Measurements from ENCODE around the gene IER3.
"Not testable (repeated sequence)": the region's sequence is repeated elsewhere in the genome, so short reads cannot be mapped to it uniquely, and the experiment has no call there.

DNA sequence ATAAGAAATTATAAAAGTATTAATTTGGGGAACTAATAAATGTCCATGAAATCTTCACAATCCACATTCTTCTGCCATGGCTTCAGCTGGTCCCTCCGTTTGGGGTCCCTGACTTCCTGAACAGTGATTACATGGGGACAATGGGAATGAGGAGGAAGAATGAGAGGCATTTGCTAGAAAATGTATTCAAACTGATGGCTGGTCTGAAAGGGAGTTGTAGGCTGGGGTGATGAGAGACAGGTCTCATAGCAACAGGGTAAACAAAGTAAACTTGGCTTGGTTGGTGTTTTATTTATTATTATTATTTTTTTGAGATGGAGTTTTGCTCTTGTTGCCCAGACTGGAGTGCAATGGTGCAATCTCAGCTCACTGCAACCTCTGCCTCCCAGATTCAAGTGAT, 21.1 kb upstream of the IER3 start:
- TF ChIP-seq TAF1 (IDR thresholded peaks at IDR 0.05; ENCODE audit: low read depth, low read length); ZNF274 (IDR thresholded peaks at IDR 0.05; ENCODE audit: borderline replicate concordance, extremely low read depth, low read length); POLR2A (IDR thresholded peaks at IDR 0.05; ENCODE audit: control extremely low read depth in 1 of 2, low read depth in 2 of 2, low read length in 2 of 2); KDM4A (IDR thresholded peaks at IDR 0.05; ENCODE audit: low read depth, low read length, severe bottlenecking); RXRA (IDR thresholded peaks at IDR 0.05; ENCODE audit: insufficient read depth, low read depth, low read length); SP1 (IDR thresholded peaks at IDR 0.05; ENCODE audit: low read depth, low read length); SP4 (IDR thresholded peaks at IDR 0.05; ENCODE audit: low read length); EZH2 (IDR thresholded peaks at IDR 0.05; ENCODE audit: low read depth, low read length, severe bottlenecking); SIN3A (conservative IDR thresholded peaks at IDR 0.05 in 1 of 2, IDR thresholded peaks at IDR 0.05 in 1 of 2; ENCODE audit: low read depth in 1 of 2, low read length in 2 of 2): not testable (repeated sequence)
- TF ChIP-seq, protein P1, sequence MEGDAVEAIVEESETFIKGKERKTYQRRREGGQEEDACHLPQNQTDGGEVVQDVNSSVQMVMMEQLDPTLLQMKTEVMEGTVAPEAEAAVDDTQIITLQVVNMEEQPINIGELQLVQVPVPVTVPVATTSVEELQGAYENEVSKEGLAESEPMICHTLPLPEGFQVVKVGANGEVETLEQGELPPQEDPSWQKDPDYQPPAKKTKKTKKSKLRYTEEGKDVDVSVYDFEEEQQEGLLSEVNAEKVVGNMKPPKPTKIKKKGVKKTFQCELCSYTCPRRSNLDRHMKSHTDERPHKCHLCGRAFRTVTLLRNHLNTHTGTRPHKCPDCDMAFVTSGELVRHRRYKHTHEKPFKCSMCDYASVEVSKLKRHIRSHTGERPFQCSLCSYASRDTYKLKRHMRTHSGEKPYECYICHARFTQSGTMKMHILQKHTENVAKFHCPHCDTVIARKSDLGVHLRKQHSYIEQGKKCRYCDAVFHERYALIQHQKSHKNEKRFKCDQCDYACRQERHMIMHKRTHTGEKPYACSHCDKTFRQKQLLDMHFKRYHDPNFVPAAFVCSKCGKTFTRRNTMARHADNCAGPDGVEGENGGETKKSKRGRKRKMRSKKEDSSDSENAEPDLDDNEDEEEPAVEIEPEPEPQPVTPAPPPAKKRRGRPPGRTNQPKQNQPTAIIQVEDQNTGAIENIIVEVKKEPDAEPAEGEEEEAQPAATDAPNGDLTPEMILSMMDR (IDR thresholded peaks at IDR 0.05; ENCODE audit: control extremely low read depth in 1 of 3, insufficient read depth in 1 of 3, low read depth in 1 of 3, low read length in 3 of 3), result not testable (repeated sequence)
- 0 out of 3 replicates have a peak, but pooled peaks of 1 of the 2 experiments have one; percentile 15 for TF ChIP-seq EP300 (IDR thresholded peaks at IDR 0.05; ENCODE audit: borderline replicate concordance in 1 of 2, low read depth in 2 of 2, low read length in 2 of 2)
- TF ChIP-seq, protein P2, sequence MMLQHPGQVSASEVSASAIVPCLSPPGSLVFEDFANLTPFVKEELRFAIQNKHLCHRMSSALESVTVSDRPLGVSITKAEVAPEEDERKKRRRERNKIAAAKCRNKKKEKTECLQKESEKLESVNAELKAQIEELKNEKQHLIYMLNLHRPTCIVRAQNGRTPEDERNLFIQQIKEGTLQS (IDR thresholded peaks at IDR 0.05; ENCODE audit: insufficient read depth, low read depth, low read length), result not testable (repeated sequence)
